AG09309 (cell line): Measurements from ENCODE around the gene SPRR2G.
"Not testable (repeated sequence)": the region's sequence is repeated elsewhere in the genome, so short reads cannot be mapped to it uniquely, and the experiment has no call there.

ENCODE experiments used
- DNase-seq: peaks from one replicate; pipeline ENCODE4 v3.0.0-alpha.2; 2010; ENCODE audit warnings: low read depth
- H3K4me3 ChIP-seq: 2 replicates; pipeline ENCODE4 v1.5.1; 2011; ENCODE audit warnings: mild to moderate bottlenecking, low read depth, low read length, moderate library complexity; ENCODE audit not compliant: control insufficient read depth
- TF ChIP-seq, protein P1 (sequence below): IDR thresholded peaks from 2 replicates; pipeline ENCODE4 v1.5.1; 2011; ENCODE audit warnings: mild to moderate bottlenecking, low read depth, low read length, inconsistent platforms; ENCODE audit not compliant: insufficient read depth, control insufficient read depth; ENCODE audit errors: missing control alignments

The SPRR2G gene

GRCh38 chr1:153150846-153151245 is at the start of gene SPRR2G:
TSS of gene SPRR2G (minus strand) at chr1:153150890. CDS start at chr1:153150110, 780 bp downstream.
- TF ChIP-seq, protein P1, sequence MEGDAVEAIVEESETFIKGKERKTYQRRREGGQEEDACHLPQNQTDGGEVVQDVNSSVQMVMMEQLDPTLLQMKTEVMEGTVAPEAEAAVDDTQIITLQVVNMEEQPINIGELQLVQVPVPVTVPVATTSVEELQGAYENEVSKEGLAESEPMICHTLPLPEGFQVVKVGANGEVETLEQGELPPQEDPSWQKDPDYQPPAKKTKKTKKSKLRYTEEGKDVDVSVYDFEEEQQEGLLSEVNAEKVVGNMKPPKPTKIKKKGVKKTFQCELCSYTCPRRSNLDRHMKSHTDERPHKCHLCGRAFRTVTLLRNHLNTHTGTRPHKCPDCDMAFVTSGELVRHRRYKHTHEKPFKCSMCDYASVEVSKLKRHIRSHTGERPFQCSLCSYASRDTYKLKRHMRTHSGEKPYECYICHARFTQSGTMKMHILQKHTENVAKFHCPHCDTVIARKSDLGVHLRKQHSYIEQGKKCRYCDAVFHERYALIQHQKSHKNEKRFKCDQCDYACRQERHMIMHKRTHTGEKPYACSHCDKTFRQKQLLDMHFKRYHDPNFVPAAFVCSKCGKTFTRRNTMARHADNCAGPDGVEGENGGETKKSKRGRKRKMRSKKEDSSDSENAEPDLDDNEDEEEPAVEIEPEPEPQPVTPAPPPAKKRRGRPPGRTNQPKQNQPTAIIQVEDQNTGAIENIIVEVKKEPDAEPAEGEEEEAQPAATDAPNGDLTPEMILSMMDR: no peak
- no peak for DNase-seq
- no peak within 1 kb of the TSS for H3K4me3 ChIP-seq

GRCh38 chr1:153195216-153195615 is 44.5 kb upstream of the SPRR2G start:
- H3K4me3 ChIP-seq: no peak overlapping the region
- TF ChIP-seq, protein P1: no peak
- DNase-seq: no peak

DNA sequence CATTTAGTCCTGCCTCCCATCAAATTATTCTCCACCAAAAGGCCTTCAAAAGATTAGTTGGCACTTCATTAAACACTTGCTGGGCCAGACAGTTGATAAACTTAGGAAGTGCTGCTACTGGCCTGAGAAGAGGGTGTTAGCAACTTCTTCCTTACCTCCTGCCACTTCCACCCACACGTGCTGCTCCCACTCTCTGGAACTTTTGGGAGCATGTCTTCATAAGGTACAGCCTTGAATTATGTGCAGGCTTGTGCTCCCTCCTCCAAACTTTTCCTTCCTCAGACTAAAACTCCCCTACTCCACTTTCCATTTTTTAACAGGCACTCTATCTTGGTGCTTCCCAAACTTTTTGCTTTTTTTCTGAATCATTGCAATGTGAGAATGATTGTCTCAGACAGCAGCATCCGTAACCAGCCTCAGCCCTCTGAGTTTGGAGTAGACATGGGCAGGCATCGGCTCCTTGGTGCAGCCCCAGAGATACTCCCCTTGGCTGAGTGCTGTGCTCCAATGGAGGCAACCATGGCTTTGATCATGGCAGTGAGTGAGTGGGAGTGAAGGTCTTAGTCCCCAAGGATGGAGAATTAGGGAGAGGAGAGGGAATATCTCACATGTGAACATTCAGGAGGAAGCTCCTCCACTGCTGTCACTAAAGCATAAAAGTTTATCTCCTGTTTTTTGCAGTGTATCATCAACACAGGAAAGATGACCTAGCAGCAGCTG is 43.8 kb upstream of the SPRR2G start:
- no peak overlapping the region for H3K4me3 ChIP-seq
- TF ChIP-seq, protein P1: no peak
- no peak for DNase-seq

- no peak for DNase-seq
These were observed 42.0 kb upstream of the SPRR2G start for GRCh38 chr1:153192697-153193096.

DNA sequence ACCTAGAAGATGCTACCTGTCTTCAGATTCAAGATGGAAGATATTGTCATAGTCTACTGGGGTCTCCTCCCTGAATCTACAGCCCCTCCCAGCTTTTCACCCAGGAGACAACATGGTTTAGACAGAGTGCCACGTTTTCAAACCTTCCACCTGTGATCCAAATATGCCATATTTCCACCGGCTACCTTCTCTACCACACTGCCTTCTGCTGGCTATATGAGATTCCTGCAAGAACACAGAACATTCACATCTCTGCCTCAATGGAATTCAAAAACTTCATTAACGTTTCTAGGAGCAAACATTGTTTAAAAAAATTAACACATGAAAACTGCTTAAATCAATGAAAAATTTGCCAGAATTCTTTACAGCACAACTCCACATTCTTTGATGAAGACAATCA is 39.7 kb upstream of the SPRR2G start:
- H3K4me3 ChIP-seq: no peak overlapping the region
- no peak for DNase-seq
- TF ChIP-seq, protein P1: no peak

More at GRCh38 chr1:153192697-153193096, 42.0 kb upstream of the SPRR2G start:
- no peak overlapping the region for H3K4me3 ChIP-seq
- TF ChIP-seq, protein P1: no peak

GRCh38 chr1:153188301-153188700 is 37.6 kb upstream of the SPRR2G start:
- H3K4me3 ChIP-seq, DNase-seq: not testable (repeated sequence)

GRCh38 chr1:153180556-153180955 is 29.9 kb upstream of the SPRR2G start:
- TF ChIP-seq, protein P1: no peak
- DNase-seq: no peak
- H3K4me3 ChIP-seq: no peak overlapping the region
